HG03439 (cell line): ENCODE results near the gene LRP3.
"Not testable (repeated sequence)": the region's sequence is repeated elsewhere in the genome, so short reads cannot be mapped to it uniquely, and the experiment has no call there.

Experiments used
- ATAC-seq: cut with Tn5 transposase; IDR thresholded peaks from one replicate; pipeline ENCODE4 v1.9.1; 2021; ENCODE audit warnings: mild to moderate bottlenecking, moderate library complexity; ENCODE audit not compliant: unreplicated experiment

The LRP3 gene

GRCh38 chr19:33175886-33176669, 18.1 kb upstream of the LRP3 start:
- no peak for ATAC-seq

GRCh38 chr19:33176670-33177416, 17.3 kb upstream of the LRP3 start:
- peak; percentile 79 for ATAC-seq

- ATAC-seq: no peak
Observed at GRCh38 chr19:33177417-33177979, 16.6 kb upstream of the LRP3 start.

- ATAC-seq: no peak
Observed at GRCh38 chr19:33186431-33187182, 7.5 kb upstream of the LRP3 start.

- no peak for ATAC-seq
Observed at GRCh38 chr19:33187183-33187540, 7.0 kb upstream of the LRP3 start.

DNA sequence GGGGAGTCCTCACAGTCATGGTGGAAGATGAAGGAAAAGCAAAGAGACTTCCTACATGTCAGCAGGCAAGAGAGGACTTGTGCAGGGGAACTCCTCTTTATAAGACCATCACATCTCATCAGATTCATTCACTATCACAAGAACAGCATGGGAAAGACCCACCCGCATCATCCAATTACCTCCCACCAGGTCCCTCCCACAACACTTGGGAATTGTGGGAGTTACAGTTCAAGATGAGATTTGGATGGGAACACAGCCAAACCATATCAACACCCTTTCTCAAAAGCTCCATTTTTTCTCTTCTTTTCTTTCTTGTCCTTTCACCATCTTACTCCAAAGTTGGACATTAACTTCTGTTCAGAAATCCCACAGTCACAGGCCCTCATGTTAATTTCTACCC, 4.7 kb upstream of the LRP3 start:
- ATAC-seq: no peak

DNA sequence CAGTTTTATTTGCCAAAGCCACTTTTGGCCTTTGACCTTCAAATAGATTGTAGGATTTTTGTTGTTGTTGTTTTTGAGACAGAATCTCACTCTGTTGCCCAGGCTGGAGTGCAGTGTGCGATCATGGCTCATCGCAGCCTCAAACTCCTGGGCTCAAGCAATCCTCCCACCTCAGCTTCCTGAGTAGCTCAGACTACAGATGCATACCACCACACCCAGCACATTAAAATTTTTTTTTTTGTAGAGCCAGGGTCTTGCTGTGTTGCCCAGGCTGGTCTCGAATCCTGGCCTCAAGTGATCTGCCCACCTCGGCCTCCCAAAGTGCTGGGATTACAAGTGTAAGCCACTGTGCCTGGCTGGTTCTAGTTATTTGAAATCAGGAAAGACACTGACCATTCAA, 3.0 kb upstream of the LRP3 start:
- not testable (repeated sequence) for ATAC-seq

- no peak for ATAC-seq
Observed at GRCh38 chr19:33191501-33191900, 2.6 kb upstream of the LRP3 start.

GRCh38 chr19:33192010-33192409, 2.1 kb upstream of the LRP3 start:
- ATAC-seq: no peak

DNA sequence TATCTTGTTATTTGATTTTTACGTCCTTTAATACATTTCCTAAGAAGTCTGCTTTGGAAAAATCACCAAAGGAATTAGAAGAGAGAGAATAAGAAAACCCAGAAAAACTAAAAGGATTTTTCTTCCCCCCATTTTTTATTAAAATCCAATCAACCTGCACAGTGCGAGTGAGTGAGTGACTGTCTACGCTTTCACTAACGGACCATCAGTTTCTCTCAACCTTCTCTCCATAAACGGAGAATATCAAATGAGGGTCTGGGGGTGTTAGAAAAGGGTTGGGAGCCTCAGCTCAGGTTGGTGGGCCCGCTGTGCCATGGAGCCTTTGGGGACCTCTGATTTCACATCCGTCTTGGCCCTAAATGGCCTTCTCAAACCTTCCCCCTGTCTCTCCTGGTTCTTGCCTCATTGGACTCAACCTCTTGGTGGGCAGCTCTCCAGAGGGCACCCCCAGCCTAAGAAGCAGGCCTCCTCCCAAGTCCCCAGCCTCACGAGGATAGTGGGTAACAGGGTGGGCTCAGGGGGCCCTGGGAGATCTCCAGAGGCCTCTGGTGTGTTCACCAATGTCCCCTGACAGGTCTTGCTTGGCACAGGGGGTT, 763 bp upstream of the LRP3 start:
- ATAC-seq: no peak

GRCh38 chr19:33194532-33194885, 379 bp downstream of the LRP3 start:
- no peak for ATAC-seq

- ATAC-seq: no peak
Observed at GRCh38 chr19:33194886-33195644, 935 bp downstream of the LRP3 start.

DNA sequence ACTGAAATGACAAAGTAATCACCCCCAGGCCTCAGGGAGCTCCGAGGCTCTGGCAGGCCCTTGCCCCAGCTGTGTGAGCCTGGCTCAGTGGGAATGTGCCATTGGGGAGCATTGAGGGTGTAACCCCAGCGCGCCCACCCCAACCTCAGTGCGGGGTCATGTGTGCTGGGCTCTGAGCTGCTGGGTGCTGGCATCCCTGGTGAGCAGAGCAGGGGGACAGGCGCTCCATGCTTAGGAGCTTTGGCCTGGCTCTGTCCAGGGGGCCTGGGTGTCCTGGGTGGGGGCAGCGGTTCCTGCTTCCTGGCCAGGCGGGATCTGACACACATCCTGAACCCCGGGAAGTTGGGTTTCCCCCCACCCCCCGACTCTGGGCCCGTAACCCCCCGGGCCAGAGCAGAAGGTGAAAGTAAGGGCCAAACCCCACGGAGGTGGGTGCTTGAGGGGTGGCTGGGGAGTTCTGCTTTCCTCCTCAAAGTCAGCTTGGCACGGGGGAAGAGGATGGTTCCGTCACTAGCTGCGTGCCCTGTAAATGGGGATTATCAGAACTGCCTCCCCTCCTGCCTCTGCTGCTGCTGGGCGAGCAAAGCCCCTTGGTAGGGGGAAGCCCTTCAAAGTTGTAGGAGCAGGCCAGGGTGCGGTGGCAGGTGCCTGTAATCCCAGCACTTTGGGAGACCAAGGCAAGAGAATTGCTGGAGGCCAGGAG, 1.7 kb downstream of the LRP3 start:
- ATAC-seq: no peak

DNA sequence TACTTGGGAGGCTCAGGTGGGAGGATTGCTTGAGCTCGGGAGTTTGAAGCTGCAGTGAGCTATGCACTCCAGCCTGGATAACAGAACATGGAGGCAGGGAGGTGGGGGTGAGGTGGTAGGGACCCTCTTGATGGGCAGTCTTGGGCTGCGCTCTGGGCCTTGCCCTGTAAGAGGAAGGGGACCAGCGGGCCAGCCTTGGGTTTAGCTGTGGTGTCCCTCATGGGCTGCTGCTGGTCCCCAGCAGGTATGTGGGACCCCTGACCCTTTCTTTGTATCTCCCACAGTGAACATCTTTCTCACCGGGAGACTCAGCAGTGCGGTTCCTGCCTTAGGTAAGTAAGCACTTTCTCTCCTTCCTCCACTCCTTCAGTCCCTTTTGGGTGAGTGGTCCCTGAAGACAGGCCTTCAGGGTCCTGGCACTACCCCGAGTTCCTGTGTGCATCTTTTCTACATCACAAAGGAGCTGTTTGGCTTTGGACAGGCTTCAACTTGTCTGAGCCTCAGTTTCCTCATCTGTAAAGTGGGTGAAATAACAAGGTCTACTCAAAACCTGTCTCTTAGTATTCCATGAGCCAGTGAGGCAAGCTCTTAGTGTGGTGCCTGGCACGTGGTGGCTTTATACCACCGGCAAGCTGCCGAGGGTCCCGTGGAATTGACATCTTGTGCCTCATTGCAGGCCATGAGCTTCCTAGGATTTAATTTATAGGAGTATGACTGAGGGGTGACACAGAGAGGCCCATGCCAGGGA, 2.5 kb downstream of the LRP3 start:
- no peak for ATAC-seq

GRCh38 chr19:33197591-33198000, 3.5 kb downstream of the LRP3 start:
- no peak for ATAC-seq

DNA sequence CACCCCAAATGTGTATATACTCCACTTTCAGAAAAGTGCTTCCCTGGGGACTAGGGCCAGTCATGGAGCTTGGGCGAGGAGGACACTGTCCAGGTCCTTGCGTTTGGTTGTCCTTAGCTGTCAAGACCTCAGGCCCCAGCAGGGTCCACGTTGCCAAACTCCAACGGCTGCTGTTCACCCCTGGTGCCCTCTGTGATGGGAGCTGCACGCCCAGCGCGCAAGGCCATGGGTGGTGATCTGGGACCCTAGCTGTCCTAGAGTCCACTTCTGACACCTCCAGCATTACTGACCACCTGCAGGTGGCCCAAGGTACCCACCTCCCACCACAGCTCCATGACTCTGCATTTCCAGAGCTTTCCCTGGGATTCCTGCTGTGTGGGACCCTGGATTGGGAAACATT, 4.0 kb downstream of the LRP3 start:
- no peak for ATAC-seq

DNA sequence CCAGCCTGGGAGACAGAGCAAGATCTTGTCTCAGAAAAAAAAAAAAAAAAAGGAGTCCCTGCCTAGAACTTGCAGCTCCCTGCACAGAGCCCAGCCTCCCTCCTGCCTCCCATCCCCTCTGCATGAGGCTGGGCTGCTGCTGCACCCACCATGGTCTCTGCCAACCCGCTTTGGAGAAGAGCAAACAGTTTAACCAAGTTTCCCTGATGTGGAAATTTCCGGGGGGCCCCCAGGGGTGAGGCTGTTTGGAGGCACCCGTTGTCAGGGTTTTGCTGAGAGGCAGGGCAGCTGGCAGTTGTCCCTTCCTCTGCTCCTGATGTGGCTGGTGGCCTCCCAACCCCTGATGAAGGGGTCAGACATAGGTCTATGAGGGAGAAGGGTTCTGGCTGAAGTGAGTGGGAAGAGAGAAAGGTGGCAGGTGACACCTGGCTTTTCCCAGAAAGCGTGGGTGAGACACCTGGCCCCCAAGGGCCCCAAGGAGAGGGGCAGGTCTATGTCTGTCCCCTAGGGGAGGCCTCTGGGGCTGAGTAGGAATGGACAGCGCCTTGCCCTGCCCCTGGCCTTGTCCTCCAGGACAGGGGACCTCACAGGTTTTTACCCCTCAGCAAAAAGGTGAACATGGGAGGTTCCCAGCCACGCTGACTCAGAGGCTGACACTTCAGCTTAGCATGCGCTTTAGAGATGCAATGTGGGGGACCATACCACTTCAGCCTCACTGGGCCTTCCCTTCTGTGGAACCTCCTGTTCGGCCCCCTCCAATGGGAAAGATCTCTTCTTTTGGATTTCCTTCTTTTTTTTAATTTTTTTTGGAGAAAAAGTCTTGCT, 5.5 kb downstream of the LRP3 start:
- ATAC-seq: no peak

GRCh38 chr19:33201473-33201872, 7.3 kb downstream of the LRP3 start:
- no peak for ATAC-seq
